Fibroblast of lung (primary cell): ENCODE results near the gene TCHP. TPM values are rescaled to one million over a fixed set of nuclear protein-coding genes. Genes with fewer than 3 reads are reported as not detected.
"Not testable (repeated sequence)": the region's sequence is repeated elsewhere in the genome, so short reads cannot be mapped to it uniquely, and the experiment has no call there.

ENCODE experiments used
- DNase-seq, 2 donors: peaks; one replicate each; pipeline versions ENCODE4 v3.0.0 to v3.0.0-alpha.2; 2010; ENCODE audit warnings: low read depth in 2 of 2
- H2AFZ ChIP-seq: 2 replicates; pipeline ENCODE4 v1.5.1; 2012; ENCODE audit warnings: low read length, control low read depth, inconsistent platforms
- H3K27ac ChIP-seq: 2 replicates; pipeline ENCODE4 v1.5.1; 2011; ENCODE audit warnings: low read length, control low read depth; ENCODE audit not compliant: insufficient read depth
- H3K27me3 ChIP-seq: 2 replicates; pipeline ENCODE4 v1.5.1; 2011; ENCODE audit warnings: mild to moderate bottlenecking, low read length; ENCODE audit not compliant: control insufficient read depth, insufficient read depth
- H3K36me3 ChIP-seq: 2 replicates; pipeline ENCODE4 v1.5.1; 2011; ENCODE audit warnings: low read length; ENCODE audit not compliant: control insufficient read depth, insufficient read depth
- H3K4me1 ChIP-seq: 2 replicates; pipeline ENCODE4 v1.5.1; 2011; ENCODE audit warnings: low read length; ENCODE audit not compliant: control insufficient read depth, insufficient read depth; ENCODE audit errors: extremely low read depth
- H3K4me2 ChIP-seq: 2 replicates; pipeline ENCODE4 v1.5.1; 2011; ENCODE audit warnings: low read length, control low read depth; ENCODE audit not compliant: insufficient read depth; ENCODE audit errors: extremely low read depth
- H3K4me3 ChIP-seq, 4 experiments: fragments of 200-600 bp in 1 of 4; sonication (generic) in 1 of 4; replicated peaks in 1 of 4; 2 replicates each; pipeline ENCODE4 v1.5.1; 2011 to 2016; ENCODE audit warnings: low read length in 4 of 4, low read depth in 3 of 4, mild to moderate bottlenecking in 3 of 4, control low read depth in 2 of 4, inconsistent platforms in 1 of 4, mixed read lengths in 1 of 4; ENCODE audit not compliant: insufficient read depth in 1 of 4; ENCODE audit errors: control extremely low read depth in 1 of 4
- H3K79me2 ChIP-seq: 2 replicates; pipeline ENCODE4 v1.5.1; 2012; ENCODE audit warnings: mild to moderate bottlenecking, low read length, inconsistent platforms; ENCODE audit not compliant: control insufficient read depth, insufficient read depth
- H3K9ac ChIP-seq: 2 replicates; pipeline ENCODE4 v1.5.1; 2011; ENCODE audit warnings: mild to moderate bottlenecking, low read length, control low read depth; ENCODE audit not compliant: insufficient read depth
- H3K9me3 ChIP-seq: 2 replicates; pipeline ENCODE4 v1.5.1; 2012; ENCODE audit warnings: low read depth, low read length; ENCODE audit not compliant: control insufficient read depth, insufficient read depth
- H4K20me1 ChIP-seq: 2 replicates; pipeline ENCODE4 v1.5.1; 2011; ENCODE audit warnings: low read length; ENCODE audit not compliant: control insufficient read depth, insufficient read depth; ENCODE audit errors: extremely low read depth
- EZH2 ChIP-seq: IDR thresholded peaks from 2 replicates; pipeline ENCODE4 v1.5.1; 2012; ENCODE audit warnings: low read length, control low read depth, mild to moderate bottlenecking; ENCODE audit errors: missing control alignments
- polyA plus RNA-seq, 2 donors: library from polyadenylated mRNA; depleted of rRNA in 1 of 2; stranded (reverse) in 1 of 2; unstranded in 1 of 2; fragments of >200 nt; gene quantifications; 2 replicates each; pipeline ENCODE4 v1.2.1, GENCODE V29; 2011 to 2012; ENCODE audit warnings: missing spikeins in 1 of 2
- total RNA-seq: library from RNA; depleted of rRNA; stranded (reverse); fragments of >200 nt; gene quantifications from 2 replicates; pipeline ENCODE4 v1.2.1, GENCODE V29; 2014
- TF ChIP-seq, protein P1 (sequence below), 2 donors: IDR thresholded peaks in 1 of 2; conservative IDR thresholded peaks in 1 of 2; 1 replicate in 1 of 2; 2 replicates in 1 of 2; pipeline ENCODE4 v1.5.1; 2011 to 2012; ENCODE audit warnings: low read length in 2 of 2, control low read depth in 1 of 2, inconsistent platforms in 1 of 2, low read depth in 1 of 2, mild to moderate bottlenecking in 1 of 2

TCHP gene
- total and polyA plus RNA-seq, 2 donors (not counting 1 experiment from before 2014, with no cell fraction given), result 9.4 to 10.3 TPM

DNA sequence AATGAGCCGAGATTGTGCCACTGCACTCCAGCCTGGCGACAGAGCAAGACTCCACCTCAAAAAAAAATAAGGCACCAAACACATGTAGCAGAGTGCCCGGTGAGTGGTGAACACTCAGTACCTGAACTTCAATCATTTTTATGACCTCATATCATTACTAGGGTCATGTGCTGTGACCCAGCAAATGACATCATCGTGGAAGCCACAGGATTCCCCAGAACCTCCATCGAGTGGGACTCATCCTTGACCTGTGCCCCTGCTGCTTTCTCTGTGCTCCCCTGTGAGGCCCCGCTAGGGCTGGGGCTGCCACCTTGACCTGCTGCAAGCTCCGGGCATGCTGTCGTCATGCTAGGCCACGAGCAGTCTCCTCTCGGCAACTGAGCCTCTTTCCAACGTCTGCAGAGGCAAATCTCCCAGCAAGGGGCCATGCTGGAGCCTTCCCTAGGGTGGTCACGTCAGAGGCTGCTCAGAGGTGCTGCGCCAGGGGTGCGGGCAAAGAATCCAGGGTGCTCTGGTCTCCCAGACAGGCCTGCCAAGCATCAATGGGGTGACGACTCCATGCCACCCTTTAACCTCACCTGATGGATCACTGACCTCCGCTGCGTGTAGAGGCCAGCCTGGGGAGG, 38.3 kb upstream of the TCHP start:
- Histone ChIP-seq H3K4me2 (no peak overlapping the region), H3K79me2 (no peaks in the 10 kb centered on the region), H3K4me3 (no peak overlapping the region), H2AFZ (no peak overlapping the region), H3K27me3 (no peaks in the 10 kb centered on the region), H4K20me1 (no peaks in the 10 kb centered on the region), H3K27ac (no peak overlapping the region), H3K9ac (no peak overlapping the region), H3K9me3 (no peaks in the 10 kb centered on the region), H3K36me3 (peaks cover 5% of the 10 kb centered on the region), H3K4me1 (peaks cover 4% of the 10 kb centered on the region)
- no peak for DNase-seq
- TF ChIP-seq, protein P1, sequence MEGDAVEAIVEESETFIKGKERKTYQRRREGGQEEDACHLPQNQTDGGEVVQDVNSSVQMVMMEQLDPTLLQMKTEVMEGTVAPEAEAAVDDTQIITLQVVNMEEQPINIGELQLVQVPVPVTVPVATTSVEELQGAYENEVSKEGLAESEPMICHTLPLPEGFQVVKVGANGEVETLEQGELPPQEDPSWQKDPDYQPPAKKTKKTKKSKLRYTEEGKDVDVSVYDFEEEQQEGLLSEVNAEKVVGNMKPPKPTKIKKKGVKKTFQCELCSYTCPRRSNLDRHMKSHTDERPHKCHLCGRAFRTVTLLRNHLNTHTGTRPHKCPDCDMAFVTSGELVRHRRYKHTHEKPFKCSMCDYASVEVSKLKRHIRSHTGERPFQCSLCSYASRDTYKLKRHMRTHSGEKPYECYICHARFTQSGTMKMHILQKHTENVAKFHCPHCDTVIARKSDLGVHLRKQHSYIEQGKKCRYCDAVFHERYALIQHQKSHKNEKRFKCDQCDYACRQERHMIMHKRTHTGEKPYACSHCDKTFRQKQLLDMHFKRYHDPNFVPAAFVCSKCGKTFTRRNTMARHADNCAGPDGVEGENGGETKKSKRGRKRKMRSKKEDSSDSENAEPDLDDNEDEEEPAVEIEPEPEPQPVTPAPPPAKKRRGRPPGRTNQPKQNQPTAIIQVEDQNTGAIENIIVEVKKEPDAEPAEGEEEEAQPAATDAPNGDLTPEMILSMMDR (conservative IDR thresholded peaks at IDR 0.05 in 1 of 2, IDR thresholded peaks at IDR 0.05 in 1 of 2; ENCODE audit: low read depth in 1 of 2, low read length in 2 of 2), result no peak
- no peak for TF ChIP-seq EZH2

DNA sequence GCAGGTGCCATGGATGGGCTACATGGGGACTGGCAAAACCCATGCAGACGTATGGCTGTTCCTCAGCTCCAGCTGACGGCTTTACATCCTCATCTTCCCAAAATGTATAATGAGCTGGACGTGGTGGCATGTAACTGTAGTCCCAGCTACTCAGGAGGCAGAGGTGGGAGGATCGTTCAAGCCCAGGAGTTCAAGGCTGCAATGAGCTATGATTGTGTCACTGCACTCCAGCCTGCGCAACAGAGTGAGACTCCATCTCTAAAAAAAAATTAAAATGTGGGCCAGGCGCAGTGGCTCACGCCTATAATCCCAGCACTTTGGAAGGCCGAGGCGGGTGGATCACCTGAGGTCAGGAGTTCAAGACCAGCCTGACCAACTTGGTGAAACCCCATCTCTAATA, 37.6 kb upstream of the TCHP start:
- not testable (repeated sequence) for H3K27me3 ChIP-seq, H3K4me3 ChIP-seq, H3K79me2 ChIP-seq

DNA sequence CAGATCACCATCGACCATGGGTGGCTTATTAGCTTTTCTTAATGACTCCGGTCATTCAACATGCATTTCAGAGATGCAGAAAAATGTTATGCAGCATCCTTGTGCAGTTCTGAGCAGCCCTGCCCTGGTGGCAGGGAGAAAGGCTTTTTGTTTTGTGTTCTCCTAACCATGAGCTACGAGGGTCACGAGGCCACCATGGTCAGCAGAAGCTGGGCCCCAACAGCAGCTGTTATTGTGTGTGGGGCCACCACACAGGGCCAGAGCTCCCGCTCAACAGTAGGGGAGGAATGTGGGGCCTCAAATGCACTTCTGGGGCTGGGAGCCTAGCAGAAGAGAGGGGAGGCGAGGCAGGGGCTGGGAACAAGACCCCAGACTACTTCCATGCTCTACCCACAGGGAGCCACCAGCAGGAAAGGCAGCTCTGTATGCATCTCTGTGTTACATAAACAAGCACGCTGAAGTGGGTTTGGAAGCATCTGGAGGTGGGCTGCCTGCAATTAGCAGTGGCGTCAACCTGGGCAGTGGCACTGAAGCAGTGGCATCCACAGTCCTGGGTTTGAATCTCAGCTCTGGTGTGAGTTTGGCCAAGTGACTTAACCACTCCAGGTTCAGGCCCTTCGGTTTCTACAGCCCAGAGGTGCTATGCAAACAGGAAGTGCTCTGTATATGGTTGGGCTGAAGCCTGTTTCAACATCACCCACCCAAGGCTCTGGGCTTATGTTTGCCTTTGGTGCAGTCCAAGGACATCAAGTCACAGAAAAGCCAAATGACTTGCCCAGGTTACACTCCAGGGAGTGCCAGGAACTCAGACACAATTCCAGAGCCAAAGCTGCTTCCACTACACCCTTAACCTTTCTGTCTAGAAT, 36.0 kb upstream of the TCHP start:
- DNase-seq, result peak; percentile 24 to 50
- Histone ChIP-seq H3K4me1 (peaks cover 4% of the 10 kb centered on the region), H3K27me3 (no peaks in the 10 kb centered on the region), H3K4me3 (no peak overlapping the region), H3K79me2 (peaks cover 5% of the 10 kb centered on the region), H2AFZ (no peak overlapping the region), H3K27ac (no peak overlapping the region), H3K9me3 (no peaks in the 10 kb centered on the region), H4K20me1 (no peaks in the 10 kb centered on the region), H3K9ac (no peak overlapping the region), H3K4me2 (no peak overlapping the region), H3K36me3 (no peaks in the 10 kb centered on the region)
- TF ChIP-seq, protein P1 (conservative IDR thresholded peaks at IDR 0.05 in 1 of 2, IDR thresholded peaks at IDR 0.05 in 1 of 2; ENCODE audit: low read depth in 1 of 2, low read length in 2 of 2), result no peak
- TF ChIP-seq EZH2, result no peak

More for the DNA sequence above, 37.6 kb upstream of the TCHP start:
- H3K4me1 ChIP-seq, H3K9ac ChIP-seq, H3K27ac ChIP-seq, H2AFZ ChIP-seq, H4K20me1 ChIP-seq, H3K9me3 ChIP-seq, DNase-seq, H3K4me2 ChIP-seq, H3K36me3 ChIP-seq: not testable (repeated sequence)
